ENCODE results near the gene MRPS5.

Gene MRPS5

GRCh38 chr2:95061119-95061512, 60.5 kb downstream of the MRPS5 start:
- DNase-seq (ENCODE audit: low read depth in 2 of 2, low spot score in 1 of 2): no peak

DNA sequence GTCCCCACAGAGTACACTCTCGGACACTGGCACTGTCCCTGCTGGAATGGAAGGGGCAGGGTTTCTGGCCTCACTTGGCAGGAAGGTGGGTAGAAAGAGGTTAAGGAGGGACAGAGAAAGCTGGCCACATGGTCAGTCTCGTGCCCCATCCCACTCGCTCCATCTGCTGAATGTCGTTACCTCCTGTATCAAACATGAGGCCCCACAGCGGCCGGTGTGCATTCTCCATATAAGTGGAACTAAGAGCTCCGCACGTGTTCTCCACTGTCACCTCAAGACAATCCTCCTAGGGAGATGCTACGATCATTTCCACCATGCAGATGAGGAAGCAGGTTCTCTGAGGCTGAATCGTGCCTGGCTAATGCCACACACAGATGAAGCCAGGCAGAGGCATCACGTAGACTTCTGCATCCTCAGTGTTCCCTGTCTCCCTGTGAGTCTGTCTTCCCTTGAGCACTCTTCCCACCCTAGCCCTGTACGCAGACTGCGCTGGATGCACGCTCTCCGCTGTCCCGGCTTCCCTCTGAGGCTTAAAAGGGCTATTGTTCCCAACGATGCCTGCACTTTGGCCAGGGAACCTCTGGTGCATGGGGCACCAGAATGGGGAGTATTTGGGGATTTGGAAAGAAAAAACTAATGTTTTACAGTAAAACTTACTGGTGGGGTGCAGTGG, 61.0 kb downstream of the MRPS5 start:
- no peak for DNase-seq (ENCODE audit: low read depth in 2 of 2, low spot score in 1 of 2)

DNA sequence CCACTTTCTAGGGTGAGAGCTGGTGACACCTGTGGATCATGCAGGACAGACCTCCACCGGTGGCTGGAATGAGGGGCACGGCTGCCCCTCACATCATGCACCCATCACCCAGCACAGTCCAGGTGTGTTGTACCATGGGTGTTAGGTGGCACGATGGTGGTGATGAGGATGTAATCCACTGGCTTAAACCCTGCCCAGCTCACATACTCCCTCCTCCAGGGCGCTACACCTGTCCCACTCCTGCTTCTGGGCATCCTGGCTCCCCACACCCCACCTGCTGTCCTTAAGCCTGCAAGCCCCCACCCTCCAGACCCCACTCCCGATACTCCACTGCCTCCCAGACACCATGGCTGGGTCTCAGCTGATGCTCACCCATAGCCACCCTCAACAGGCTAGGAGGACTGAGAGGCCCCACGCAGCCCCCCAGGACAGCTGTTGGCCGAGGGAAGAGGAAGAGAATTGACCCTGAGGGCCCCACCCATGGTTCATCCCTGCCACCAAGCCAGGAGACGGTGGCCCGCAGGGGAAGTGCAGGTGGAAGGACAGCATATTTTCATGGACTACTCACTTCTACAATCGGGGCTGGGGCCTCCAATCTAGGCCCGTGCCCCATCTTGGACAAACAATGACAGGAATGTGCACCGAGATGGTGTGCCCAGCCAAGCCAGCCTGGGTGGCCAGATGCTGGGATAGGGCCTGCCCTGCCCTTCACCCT, 61.8 kb downstream of the MRPS5 start:
- DNase-seq (ENCODE audit: low read depth in 2 of 2, low spot score in 1 of 2): no peak

- no peak for DNase-seq (ENCODE audit: low read depth in 2 of 2, low spot score in 1 of 2)
These were observed 62.5 kb downstream of the MRPS5 start for GRCh38 chr2:95058989-95059641.

DNA sequence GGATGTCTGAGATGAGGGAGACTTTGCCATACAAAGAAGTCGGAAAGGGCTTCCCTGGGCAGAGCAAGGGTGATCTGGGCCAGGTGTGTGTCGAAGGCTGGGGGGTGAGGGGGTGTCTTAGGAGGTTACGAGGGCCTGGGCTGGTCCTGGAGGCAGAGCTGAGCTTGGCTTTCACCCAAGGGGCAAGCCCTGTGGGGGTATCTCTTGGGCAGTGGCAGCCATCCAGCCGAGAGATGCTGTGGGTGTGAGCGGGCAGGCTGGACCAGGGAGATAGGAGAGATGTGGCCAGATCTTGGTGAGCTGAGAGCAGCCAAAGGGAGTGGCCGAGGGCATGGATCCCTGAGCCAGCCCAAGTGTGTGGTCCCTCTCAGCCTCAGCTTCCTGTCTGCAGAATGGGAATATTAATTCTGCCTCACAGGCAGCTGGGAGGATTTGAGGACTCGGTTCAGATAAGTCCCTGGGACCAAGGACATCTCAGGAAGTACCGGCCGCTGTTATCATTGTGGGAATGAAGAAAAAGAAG, 63.1 kb downstream of the MRPS5 start:
- no peak for DNase-seq (ENCODE audit: low read depth in 2 of 2, low spot score in 1 of 2)

- no peak for DNase-seq (ENCODE audit: low read depth in 2 of 2, low spot score in 1 of 2)
These were observed 63.9 kb downstream of the MRPS5 start for GRCh38 chr2:95057535-95058370.

DNA sequence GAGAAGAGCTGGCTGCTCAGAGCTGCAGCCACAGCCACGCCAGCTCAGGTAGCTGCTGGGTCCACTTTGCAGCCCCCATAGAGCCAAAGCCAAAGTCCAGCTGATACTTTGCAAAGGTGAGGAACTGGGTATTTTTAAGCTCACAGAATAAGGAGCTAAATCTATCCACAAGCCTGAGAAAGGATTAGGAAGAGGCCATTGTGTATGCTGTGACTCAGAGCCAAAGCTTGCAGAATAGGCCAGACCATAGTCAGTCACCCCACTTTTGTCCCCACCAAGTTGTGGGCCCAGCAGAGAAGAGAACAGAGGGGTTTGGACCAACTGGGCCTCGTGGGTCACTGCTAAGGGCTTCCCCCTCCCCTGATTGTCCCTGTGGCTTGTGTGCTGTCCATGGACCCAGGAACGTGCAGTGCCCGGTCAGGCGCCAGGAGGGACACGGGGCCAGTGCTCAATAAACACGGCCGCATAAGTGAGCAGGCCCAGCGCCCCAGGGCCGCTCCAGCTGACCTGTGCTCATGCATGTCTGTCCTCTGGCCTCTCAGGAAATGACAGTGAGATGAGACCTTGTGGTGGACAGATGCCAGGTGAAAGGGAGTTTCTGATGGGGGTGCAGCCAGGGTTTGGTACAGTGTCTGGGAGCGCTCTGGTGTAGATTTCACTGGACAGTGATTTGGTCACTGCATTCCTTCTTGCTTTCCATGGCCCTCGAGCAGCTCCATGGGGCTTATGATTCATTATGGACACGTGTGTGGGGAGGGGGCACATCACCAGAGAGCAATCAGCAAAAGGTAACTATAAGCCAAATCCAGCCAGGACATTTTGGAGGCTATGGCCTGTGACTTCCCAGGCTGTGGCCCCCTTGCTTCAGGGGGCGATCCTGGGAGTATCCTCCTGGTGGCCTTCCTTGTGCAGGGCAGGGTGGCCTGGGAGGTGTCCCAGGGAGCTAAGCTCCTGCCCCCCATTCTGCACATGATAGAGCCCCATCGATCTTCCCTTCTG, 64.8 kb downstream of the MRPS5 start:
- no peak for DNase-seq (ENCODE audit: low read depth in 2 of 2, low spot score in 1 of 2)

DNA sequence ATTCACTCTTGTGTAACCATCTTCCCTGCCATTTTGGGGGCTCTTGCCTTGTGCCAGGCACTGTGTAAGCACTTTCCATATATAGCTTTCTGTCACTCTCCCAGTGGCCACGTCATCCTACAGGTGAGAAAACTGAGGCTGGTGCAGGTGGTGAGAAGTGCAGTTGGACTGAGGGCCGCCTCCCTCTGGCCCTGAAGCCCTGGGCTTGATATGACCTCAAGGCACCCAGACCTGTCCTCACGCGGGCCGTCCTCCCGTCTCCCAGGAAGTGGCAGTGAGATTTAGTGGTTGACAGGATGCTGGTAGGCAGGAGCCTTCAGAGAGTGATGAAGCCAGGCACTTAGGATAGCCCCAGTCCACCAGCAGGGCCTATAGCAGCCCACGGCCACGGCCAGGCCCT, 65.6 kb downstream of the MRPS5 start:
- DNase-seq (ENCODE audit: low read depth in 2 of 2, low spot score in 1 of 2): no peak

GRCh38 chr2:95055262-95055661, 66.3 kb downstream of the MRPS5 start:
- no peak for DNase-seq (ENCODE audit: low read depth in 2 of 2, low spot score in 1 of 2)

GRCh38 chr2:95054016-95054415, 67.6 kb downstream of the MRPS5 start:
- DNase-seq (ENCODE audit: low read depth in 2 of 2, low spot score in 1 of 2): no peak

DNA sequence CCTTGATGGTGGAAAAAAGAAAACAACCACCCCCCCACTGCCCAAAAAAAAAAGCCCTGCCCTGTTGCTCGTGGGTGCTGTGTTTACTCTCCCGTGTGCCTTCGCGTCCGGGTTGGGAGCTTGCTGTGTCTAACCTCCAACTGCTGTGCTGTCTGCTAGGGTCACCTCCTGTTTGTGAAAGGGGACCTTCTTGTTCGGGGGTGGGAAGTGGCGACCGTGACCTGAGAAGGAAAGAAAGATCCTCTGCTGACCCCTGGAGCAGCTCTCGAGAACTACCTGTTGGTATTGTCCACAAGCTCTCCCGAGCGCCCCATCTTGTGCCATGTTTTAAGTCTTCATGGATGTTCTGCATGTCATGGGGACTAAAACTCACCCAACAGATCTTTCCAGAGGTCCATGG, 68.1 kb downstream of the MRPS5 start:
- DNase-seq (ENCODE audit: low read depth in 2 of 2, low spot score in 1 of 2): no peak

DNA sequence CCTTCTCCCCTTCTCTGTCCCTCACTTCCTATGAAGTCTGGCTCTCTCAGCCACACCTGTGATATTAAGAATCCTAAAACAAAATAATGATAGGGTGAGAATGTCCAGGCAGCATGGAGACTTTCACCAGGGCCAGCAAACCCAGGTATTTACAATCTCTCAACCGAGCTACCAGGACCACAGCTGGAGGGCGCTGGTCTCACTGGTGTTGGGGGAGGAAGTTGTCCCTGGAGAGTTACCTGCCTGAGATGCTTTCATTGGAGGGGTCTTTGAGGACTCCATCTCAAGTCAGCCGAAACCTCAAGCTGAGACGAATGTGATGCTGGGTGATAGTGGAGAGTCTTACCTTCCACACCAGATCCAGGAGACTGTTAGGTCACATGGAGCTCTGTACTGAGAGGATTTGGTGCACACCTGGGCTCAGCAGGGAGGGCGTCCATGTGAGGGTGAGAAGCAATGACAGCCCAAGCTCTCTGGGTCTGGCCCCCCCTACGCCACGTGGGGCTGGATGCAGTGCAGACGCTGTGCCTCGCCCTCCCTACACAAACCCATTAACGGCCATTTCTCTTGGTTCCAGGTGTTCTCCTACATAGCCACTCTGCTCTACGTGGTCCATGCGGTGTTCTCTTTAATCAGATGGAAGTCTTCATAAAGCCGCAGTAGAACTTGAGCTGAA, 68.7 kb downstream of the MRPS5 start:
- no peak for DNase-seq (ENCODE audit: low read depth in 2 of 2, low spot score in 1 of 2)

- no peak for DNase-seq (ENCODE audit: low read depth in 2 of 2, low spot score in 1 of 2)
These were observed 69.3 kb downstream of the MRPS5 start for GRCh38 chr2:95052307-95052706.

- no peak for DNase-seq (ENCODE audit: low read depth in 2 of 2, low spot score in 1 of 2)
These were observed 70.0 kb downstream of the MRPS5 start for GRCh38 chr2:95051626-95052025.

DNA sequence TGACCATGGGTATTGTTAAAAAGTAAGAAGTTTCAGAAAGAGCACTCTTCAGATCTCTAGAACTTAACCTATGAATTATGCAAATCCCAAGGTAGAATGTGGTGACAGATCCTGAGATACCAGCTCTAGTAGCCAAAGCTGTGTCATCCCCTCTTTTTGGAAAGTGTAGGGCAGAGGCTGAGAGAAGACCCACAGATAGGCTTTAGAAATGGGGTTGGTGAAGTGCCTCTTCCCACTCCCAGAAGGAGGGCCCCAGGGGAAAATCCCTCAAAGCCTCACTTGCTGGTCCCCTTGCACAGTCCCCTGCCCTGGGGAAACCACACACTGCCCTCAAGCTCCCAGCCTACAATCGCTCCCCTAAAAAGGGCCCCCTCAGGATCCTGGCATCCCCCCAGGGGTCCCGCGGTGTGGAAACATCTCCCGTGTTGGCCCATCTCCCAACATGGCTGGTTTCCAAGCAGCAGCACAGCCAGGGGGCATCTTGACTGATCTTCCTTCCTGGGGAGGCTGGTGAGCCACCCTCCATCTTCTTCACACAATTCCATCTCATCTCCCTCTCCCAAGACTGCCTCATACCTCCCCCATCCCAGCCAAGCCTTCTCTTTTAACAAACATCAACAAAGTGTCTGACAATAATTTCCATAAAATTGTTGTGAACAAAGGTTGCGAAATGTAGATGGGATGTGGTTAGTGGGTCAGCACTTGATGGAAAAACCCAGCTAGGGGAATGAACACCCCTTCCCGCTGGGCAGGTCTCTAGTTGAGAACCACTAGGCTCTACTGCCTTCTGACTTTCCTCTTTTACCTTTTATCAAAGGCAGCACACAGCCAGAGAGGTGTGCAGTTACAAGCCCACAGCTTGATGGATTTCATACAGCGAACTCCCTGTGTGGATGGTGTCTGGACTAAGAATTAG, 71.0 kb downstream of the MRPS5 start:
- DNase-seq (ENCODE audit: low read depth in 2 of 2, low spot score in 1 of 2): no peak

- no peak for DNase-seq (ENCODE audit: low read depth in 2 of 2, low spot score in 1 of 2)
These were observed 71.6 kb downstream of the MRPS5 start for GRCh38 chr2:95049961-95050360.

- DNase-seq (ENCODE audit: low read depth in 2 of 2, low spot score in 1 of 2): no peak
These were observed 72.0 kb downstream of the MRPS5 start for GRCh38 chr2:95049683-95049955.

- no peak for DNase-seq (ENCODE audit: low read depth in 2 of 2, low spot score in 1 of 2)
These were observed 72.6 kb downstream of the MRPS5 start for GRCh38 chr2:95048825-95049682.
